C4-2B (cell line): Measurements from ENCODE around the gene COL6A2.

ENCODE experiments used
- ZFX ChIP-seq: fragments of 450-650 bp; IDR thresholded peaks from 2 replicates; pipeline ENCODE4 v1.6.1; 2017
- TF ChIP-seq, protein P1 (sequence below): fragments of 450-650 bp; conservative IDR thresholded peaks from 2 replicates; pipeline ENCODE4 v1.5.1; 2017; ENCODE audit warnings: mild to moderate bottlenecking

GRCh38 chr21:46111193-46111571 is 13.3 kb downstream of the COL6A2 start:
- TF ChIP-seq ZFX = no peak
- TF ChIP-seq, protein P1, sequence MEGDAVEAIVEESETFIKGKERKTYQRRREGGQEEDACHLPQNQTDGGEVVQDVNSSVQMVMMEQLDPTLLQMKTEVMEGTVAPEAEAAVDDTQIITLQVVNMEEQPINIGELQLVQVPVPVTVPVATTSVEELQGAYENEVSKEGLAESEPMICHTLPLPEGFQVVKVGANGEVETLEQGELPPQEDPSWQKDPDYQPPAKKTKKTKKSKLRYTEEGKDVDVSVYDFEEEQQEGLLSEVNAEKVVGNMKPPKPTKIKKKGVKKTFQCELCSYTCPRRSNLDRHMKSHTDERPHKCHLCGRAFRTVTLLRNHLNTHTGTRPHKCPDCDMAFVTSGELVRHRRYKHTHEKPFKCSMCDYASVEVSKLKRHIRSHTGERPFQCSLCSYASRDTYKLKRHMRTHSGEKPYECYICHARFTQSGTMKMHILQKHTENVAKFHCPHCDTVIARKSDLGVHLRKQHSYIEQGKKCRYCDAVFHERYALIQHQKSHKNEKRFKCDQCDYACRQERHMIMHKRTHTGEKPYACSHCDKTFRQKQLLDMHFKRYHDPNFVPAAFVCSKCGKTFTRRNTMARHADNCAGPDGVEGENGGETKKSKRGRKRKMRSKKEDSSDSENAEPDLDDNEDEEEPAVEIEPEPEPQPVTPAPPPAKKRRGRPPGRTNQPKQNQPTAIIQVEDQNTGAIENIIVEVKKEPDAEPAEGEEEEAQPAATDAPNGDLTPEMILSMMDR = no peak
